Amniotic stem cell (primary cell): ENCODE measurements around the gene SLC48A1.

Source experiments
- DNase-seq: peaks from one replicate; lab custom pipeline; 2025; lab: John Stamatoyannopoulos, UW

The SLC48A1 gene

DNA sequence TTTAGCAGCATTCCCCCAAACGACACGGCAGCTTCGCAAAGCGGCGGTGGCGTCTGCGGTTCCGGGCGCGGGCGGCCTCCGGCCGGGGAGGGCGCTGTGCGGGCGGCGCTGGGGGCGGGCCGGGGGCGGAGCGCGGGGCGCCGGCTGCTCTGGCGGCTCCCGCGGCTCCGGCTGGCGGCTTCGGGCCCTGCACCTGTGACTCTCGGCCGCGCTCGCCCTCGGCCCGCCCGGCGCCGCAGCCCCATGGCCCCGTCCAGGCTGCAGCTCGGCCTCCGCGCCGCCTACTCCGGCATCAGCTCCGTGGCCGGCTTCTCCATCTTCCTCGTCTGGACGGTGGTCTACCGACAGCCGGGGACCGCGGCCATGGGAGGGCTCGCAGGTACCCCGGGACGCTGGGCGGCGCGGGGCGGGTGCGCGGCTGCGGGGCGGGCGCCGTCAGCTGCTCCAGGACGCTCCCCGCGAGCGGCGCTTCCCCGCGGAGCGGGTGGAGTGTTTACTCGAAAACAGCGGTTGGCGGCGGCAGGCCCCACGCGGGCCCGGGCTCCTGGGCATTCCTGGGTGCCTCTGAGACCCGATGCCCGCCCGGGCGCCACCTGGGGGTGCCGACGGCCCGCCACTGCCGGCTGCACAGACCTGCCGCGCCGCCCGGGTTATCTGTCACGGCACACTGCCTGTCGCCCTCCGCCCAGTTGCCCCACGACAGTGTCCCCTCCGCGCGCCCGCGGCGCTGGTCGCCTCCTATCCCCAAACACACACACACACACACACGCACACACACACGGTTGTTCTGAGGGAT, at the start of gene SLC48A1:
Gene SLC48A1 (plus strand): TSS at position 177 of the 796 bp plus-strand sequence. CDS start 67 bp downstream, at position 244.
- peak; percentile 28 for DNase-seq

- no peak for DNase-seq
Measured at GRCh38 chr12:47725091-47725772, 47.8 kb upstream of the SLC48A1 start, which contains the start of gene ENDOU. Gene ENDOU (minus strand): TSS chr12:47725490. CDS start chr12:47725413, 77 bp downstream.

DNA sequence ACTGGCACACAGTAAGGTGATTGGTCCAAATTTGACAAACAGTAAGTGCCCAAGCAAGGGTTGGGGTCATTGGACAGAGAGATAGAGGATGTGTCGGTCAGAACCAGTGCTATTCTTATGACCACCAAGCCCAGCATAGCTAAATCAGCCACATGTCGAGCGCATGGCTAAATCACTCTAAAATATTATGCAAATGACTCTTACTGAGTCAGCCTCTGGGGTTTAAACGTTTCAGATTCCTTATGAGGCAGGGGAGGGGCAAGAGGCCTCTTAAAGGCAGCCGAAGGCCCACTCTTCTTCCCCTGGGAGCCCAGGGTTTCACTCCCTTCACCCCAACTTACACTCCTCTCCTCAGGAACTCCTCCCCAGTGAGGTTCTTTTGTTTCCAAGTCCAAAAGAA, 47.1 kb upstream of the SLC48A1 start:
- DNase-seq: peak; percentile 68

DNA sequence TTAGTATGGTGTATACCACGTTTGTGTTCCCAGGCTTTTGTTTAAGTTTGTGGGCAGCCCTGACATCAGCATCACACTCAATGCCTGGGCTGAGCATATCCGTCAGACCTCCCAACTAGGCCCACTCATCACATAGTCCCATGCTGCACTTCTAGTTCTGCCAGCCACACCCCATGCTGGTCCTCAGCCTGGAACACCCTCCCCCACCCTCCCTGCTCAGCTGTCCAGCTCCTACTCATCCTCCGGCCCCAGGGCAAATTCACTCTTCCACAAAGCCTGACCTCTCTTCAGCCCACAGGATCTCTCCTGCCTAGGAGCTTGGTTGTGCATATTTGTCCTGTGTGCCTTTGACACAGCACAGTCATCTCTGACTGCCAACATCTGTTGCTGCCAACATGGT, 43.8 kb upstream of the SLC48A1 start:
- DNase-seq: no peak

GRCh38 chr12:47730341-47730744, 42.7 kb upstream of the SLC48A1 start:
- DNase-seq: no peak

- no peak for DNase-seq
Measured at GRCh38 chr12:47731723-47732122, 41.3 kb upstream of the SLC48A1 start.

DNA sequence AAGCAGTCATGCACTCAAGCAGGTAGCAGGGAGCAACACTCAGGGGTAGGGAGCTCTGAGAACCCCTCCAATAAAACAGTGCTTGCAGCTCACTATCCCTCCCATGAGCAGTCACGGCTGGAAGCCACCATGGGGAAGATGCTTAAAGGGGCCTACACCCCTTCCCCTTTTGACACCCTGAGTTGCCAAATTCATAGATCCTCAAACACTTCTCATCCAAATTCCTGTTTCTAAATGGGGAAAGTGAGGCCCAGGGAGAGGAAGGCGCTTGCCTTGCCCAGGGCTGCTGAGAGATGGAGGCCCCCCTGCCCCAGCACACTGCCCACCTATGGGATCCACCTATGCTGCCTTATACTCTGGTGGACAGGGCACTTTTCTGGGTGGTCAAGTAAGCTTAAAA, 40.5 kb upstream of the SLC48A1 start:
- DNase-seq: no peak

- DNase-seq: no peak
Measured at GRCh38 chr12:47733142-47733541, 39.9 kb upstream of the SLC48A1 start.

GRCh38 chr12:47734725-47735480, 38.1 kb upstream of the SLC48A1 start:
- DNase-seq: no peak

GRCh38 chr12:47735649-47736048, 37.4 kb upstream of the SLC48A1 start:
- DNase-seq: no peak

DNA sequence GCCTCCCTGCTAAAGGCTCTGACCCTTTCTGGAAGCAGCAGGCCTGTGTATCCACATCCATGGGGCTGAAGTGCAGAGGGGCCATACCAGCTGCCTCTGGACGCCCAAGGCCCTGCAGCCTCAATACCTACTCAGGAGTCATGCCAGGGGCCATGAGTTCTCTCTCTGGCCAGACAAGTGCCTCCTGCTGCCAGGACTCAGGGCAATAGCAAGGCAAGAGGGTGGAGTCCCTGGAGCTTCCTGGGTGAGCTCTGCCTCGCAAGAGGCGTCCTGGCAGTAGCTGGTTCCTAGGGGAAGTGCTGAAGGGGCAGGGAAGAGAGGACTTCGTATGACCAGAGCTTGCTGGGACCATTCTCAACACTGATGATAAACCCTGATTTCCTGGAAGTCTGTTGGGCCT, 36.8 kb upstream of the SLC48A1 start:
- DNase-seq: no peak

GRCh38 chr12:47736877-47737676, 36.0 kb upstream of the SLC48A1 start:
- DNase-seq: no peak

- no peak for DNase-seq
Measured at GRCh38 chr12:47737936-47738594, 35.0 kb upstream of the SLC48A1 start.

DNA sequence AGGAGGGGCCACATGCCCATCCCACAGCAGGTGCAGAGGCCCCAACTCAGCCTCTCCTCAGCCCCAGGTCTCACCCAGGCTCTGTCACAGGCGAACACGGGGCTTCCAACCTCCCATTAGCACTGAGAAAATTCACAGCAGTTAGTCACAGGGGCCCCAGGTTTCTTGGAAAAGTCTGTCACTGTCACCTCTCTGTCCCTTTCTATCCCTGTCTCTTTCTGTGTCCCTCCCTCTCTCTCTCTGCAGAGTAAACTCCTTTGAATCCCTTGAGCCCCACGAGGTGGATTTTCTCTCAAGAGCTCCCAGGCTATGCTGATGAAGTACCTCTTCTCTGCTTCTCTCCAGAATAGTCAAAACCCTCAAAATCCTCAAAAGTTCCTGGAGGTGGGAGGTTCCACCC, 33.7 kb upstream of the SLC48A1 start:
- DNase-seq: no peak

DNA sequence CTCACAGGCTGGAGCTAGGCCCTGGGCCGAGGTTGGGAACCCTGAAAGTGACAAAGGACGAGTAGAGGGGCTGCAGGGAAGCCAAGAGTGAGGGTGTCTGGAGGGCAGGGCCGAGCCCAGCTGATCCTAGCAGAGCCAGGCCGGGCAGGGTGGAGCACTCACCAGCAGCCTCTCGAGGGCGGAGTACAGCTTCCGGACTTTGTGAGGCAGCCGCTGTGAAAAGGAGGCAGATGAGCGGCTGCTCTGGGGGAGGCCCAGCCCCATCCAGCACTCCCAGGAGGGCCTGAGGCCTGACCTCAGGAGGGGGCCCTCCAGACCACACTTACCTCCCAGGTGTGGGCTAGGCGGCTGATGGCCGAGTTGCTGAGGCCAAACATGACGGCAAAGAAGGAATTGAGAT, 33.1 kb upstream of the SLC48A1 start:
- DNase-seq: no peak

- no peak for DNase-seq
Measured at GRCh38 chr12:47740606-47741339, 32.3 kb upstream of the SLC48A1 start.

GRCh38 chr12:47741340-47741703, 31.7 kb upstream of the SLC48A1 start:
- DNase-seq: no peak

- DNase-seq: no peak
Measured at GRCh38 chr12:47742253-47742825, 30.7 kb upstream of the SLC48A1 start.

DNA sequence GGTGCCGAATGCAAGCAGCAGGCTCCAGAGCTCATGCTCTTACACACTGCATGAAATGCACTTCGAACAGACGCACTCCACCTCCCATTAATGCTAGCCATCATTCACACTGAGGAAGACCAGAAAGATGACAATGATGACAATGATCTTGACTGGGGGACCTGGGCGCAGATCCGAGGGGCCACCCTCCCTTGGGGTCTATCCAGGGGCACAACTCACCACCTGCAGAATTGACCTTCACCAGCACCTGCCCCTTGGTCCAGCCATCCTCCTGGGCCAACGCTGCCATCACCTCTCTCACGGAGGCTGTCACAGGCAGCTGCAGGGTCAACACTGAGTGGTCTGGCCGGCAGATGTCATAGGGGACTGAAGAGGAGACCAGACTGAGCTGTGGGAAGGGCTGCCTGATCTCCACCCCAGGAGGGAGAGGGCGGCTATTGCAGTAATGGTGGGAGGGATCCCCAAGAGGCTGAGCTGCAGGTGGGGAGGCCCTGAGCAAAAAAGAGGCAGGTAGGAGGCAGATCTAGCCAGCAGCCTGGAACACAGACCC, 29.7 kb upstream of the SLC48A1 start:
- no peak for DNase-seq
